GM12873 (cell line): Measurements from ENCODE around the gene JDP2.

ENCODE experiments used
- TF ChIP-seq, protein P1 (sequence below): IDR thresholded peaks from 2 replicates; pipeline ENCODE4 v1.5.1; 2012; ENCODE audit warnings: low read depth, mild to moderate bottlenecking, moderate library complexity, low read length, control low read depth; ENCODE audit not compliant: insufficient read depth; ENCODE audit errors: missing control alignments

JDP2 gene, protein sequence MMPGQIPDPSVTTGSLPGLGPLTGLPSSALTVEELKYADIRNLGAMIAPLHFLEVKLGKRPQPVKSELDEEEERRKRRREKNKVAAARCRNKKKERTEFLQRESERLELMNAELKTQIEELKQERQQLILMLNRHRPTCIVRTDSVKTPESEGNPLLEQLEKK

DNA sequence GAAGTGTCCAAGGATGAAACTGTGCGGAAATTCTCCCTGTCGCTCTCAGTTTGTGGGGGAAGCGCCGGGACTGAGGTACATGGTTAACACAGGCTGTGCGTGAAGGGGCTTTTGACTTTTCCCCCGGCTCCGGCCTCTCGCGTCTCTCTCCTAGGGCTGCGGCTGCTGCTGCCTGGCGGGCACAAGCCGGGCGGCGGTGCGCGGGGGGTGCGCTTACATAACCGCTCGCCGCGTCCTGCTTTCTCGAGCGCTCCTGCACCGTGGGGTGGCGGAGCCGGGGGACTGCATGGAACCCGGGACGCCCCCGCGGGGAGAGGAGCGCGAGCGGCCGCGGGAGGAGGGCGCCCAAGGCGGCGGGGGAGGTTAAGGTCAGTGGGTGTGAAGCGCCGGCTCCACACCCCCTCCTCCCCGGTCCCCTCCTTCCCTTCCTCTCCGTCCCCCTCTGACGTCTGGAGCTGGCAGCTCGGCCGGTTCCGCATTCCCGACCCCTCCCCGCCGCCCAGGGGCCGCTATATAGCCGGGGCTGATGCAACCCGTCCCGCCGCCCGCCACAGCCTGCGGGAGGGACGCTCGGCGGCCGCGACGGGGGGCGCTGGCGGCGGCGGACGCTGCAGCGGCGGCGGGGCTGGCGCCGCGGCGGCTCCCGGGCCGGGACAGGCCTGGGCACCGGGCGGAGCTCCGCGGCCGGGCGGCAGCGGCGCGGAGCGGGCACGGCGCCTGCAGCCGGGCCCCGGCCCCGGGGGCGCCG, at the start of gene JDP2:
JDP2 (plus strand) TSS at position 541 of the 748 bp plus-strand sequence. CDS start 9,899 bp downstream, outside the sequence.
- TF ChIP-seq, protein P1, sequence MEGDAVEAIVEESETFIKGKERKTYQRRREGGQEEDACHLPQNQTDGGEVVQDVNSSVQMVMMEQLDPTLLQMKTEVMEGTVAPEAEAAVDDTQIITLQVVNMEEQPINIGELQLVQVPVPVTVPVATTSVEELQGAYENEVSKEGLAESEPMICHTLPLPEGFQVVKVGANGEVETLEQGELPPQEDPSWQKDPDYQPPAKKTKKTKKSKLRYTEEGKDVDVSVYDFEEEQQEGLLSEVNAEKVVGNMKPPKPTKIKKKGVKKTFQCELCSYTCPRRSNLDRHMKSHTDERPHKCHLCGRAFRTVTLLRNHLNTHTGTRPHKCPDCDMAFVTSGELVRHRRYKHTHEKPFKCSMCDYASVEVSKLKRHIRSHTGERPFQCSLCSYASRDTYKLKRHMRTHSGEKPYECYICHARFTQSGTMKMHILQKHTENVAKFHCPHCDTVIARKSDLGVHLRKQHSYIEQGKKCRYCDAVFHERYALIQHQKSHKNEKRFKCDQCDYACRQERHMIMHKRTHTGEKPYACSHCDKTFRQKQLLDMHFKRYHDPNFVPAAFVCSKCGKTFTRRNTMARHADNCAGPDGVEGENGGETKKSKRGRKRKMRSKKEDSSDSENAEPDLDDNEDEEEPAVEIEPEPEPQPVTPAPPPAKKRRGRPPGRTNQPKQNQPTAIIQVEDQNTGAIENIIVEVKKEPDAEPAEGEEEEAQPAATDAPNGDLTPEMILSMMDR = no peak

DNA sequence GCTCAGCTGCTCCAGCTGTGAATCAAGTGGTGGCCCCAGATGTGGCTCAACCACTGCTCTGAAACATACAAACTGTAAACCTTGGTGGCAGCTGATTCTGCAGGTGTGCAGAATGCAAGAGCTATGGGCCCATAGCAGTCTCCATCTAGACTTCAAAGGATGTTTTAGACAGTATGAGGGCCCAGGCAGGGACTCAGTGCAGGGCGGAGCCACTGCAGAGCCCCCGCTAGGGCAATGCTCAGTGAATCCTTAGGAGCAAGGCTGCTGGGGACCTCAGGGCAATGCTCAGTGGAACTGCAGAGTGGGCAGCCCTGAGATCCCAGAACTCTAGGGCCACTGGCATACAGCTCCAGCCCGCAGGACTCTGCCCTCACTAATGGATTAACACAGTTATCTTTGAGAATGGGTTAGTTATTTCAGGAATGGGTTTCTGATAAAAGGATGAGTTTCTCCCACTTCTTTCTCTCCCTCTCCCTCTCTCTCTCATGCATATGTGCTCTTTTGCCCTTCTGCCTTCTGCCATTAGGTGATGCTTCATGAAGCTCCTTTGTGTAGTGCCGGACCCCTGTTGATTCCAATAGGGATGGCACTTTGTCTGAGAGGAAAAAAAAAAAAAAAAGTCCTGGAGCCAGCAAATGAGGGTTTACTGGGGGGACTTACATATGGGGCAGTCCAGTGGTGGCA, 48.4 kb upstream of the JDP2 start:
- TF ChIP-seq, protein P1 = no peak

DNA sequence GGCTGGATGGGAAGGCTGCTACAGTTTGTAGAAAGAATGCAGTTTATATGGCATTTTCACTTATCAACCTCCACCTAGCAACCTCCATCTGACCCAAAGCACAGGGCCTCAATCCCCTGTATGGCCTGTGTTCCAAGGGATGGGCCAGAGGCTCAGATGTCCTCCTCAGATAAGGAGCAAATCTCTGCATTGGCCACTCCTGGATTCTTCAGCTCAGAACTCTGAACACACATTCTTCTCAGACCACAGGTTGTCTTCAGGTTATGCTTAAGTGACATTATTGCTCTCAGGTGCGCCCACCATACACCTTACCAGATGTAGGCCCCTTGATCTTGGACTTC, 47.9 kb upstream of the JDP2 start:
- TF ChIP-seq, protein P1 = no peak

DNA sequence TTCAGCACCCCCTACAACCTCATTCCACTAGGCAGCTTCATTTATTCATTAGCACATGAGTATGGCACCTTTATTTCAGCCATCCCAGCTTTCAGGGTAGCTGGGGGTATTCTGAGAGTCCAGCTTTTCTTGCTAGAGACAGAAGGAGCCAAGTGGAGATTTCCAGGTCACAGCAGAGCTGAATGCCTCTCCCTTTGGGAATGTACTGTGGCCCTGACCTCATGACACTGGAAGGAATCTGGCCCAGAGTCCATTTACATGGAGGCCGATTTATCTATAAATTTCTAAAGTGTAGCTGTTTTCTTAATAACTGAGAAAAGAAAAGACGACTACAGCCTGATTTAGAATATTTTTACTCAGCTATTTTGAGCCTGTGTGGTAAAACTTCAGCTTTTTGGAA, 47.2 kb upstream of the JDP2 start:
- TF ChIP-seq, protein P1 = no peak

DNA sequence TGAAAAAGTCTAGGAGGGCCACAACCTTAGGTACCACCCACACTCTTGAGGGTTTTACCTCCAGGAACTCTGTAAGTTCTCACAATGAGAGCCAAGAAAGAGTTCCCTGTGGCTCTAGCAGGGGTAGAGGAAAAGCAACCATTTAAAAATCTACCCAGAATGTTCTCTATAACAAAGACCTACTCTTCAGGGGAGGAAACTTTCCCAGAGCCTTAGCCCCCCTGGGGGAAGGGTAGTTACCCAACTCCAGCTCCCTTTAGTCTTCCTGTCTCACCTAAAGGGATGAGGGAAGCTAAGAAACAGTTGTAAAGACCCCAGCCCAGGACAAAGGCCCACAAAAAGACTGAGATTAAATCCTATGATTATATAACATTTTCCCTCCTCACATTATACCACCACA, 46.2 kb upstream of the JDP2 start:
- TF ChIP-seq, protein P1 = no peak

DNA sequence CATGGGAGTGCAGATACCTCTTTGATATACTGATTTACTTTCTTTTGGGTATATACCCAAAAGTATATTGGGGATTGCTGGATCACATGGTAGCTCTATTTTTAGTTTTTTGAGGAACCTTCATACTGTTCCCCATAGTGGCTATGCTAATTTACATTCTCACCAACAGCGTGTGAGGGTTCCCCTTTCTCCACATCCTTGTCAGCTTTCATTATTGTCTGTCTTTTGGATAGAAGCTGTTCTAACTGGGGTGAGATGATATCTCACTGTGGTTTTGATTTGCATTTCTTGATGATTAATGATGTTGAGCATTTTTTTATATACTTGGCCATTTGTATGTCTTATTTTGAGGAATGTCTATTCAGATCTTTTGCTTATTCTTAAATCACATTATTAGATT, 44.1 kb upstream of the JDP2 start:
- TF ChIP-seq, protein P1 = no peak

DNA sequence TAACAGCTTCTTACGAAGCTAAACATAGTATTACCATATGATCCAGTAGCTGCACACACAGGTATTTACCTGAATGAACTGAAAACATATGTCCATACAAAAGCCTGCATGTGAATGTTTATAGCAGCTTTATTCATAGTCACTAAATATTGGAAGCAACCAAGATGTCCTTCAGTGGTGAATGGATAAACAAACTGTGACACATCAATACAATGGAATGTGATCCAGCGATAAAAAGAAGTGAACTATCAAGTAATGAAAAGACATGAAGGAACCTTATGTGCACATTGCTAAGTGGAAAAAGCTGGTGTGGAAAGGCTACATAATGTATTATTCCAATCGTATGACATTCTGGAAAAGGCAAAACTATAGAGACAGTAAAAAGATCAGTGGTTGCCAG, 38.1 kb upstream of the JDP2 start:
- TF ChIP-seq, protein P1 = no peak
